Uterus (tissue), 2 donors: Measurements from ENCODE around the gene LTK.

Experiments
- POLR2A ChIP-seq, 2 donors: fragments of 450-650 bp; IDR thresholded peaks; one replicate each; pipeline ENCODE4 v1.6.1; 2016; ENCODE audit warnings: antibody characterized with exemption in 2 of 2, mild to moderate bottlenecking in 1 of 2, moderate library complexity in 1 of 2
- TF ChIP-seq, protein P1 (sequence below), 4 experiments: fragments of 200-600 bp in 2 of 4; fragments of 450-650 bp in 2 of 4; sonication (generic) in 2 of 4; IDR thresholded peaks; one replicate each; pipeline ENCODE4 v1.5.1; 2016 to 2019; ENCODE audit warnings: antibody characterized with exemption in 4 of 4, mild to moderate bottlenecking in 2 of 4, moderate library complexity in 1 of 4

DNA sequence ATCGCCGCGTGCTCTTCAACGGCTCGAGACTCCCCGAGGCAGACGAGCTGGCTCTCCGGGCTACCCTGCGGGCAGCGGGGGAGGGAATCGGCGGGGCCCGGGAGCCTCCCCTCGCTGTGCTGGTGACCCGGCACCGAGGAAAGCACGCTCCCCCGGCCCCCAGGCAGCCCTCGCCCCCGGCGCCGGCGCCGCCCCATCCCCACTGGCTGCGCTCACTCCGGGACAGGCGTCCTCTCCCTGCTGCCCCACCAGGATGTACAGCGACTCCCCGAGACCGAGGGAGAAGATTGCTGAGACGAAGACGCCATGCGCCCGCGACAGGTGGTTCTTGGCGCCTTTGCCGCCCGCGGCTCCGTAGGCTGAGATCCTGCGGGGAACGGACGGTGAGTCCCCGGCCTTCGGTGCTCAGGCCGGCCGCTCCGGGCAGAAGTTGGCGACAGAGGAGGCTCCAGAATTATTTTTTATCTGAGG is 1.7 kb downstream of the LTK start:
- TF ChIP-seq, protein P1, sequence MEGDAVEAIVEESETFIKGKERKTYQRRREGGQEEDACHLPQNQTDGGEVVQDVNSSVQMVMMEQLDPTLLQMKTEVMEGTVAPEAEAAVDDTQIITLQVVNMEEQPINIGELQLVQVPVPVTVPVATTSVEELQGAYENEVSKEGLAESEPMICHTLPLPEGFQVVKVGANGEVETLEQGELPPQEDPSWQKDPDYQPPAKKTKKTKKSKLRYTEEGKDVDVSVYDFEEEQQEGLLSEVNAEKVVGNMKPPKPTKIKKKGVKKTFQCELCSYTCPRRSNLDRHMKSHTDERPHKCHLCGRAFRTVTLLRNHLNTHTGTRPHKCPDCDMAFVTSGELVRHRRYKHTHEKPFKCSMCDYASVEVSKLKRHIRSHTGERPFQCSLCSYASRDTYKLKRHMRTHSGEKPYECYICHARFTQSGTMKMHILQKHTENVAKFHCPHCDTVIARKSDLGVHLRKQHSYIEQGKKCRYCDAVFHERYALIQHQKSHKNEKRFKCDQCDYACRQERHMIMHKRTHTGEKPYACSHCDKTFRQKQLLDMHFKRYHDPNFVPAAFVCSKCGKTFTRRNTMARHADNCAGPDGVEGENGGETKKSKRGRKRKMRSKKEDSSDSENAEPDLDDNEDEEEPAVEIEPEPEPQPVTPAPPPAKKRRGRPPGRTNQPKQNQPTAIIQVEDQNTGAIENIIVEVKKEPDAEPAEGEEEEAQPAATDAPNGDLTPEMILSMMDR (IDR thresholded peaks at IDR 0.05), result no peak
- TF ChIP-seq POLR2A (IDR thresholded peaks at IDR 0.05), result no peak
